ENCODE data around the gene THSD7A.

Gene THSD7A

DNA sequence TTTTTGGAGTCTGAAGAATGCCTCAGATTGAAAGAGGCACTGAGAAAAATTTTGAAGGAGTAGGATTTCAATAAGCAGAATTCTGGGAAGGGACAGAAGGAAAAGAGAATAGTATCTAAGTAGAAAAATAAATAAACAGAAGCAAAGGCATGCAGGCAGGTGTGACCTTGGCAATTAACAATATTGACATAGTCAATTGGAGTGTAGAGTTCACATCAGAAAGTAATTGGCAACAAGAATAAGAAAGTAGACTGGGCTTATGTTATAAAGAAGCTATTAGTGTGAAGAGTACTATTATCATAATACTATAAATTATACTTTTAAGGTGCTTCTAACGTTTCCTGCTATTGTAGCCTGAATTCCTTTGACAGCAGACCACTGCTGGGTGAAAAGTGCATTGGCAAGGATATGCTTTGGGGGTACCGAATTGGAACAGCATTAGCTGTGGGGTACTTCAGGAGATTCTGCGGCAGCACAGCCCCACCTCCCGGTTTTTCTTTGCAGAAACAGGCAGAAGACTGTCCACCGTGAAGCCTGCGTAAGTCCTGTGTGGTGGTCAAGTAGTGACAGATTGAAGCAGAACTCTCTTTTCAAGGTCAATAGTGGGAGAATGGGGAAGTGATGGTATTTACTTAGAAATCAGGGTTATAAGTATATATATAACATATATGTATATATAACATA, 357.0 kb downstream of the THSD7A start:
- H3K36me3 ChIP-seq (ENCODE audit: control insufficient read depth in 1 of 2, insufficient read depth in 2 of 2, low read length in 2 of 2): no peaks in the 10 kb centered on the region
- H3K4me1 ChIP-seq (ENCODE audit: control insufficient read depth in 1 of 2, insufficient read depth in 2 of 2, low read length in 2 of 2): no peaks in the 10 kb centered on the region
- H3K9me3 ChIP-seq (ENCODE audit: insufficient read depth, low read depth, low read length): no peaks in the 10 kb centered on the region
- H4K8ac ChIP-seq (ENCODE audit: low read depth, low read length): no peak overlapping the region
- no peak overlapping the region for H3K23ac ChIP-seq (ENCODE audit: low read length)
- H3K79me1 ChIP-seq (ENCODE audit: low read length): no peaks in the 10 kb centered on the region
- no CpG with 5 or more reads among the region's 6 CpGs for WGBS (ENCODE audit: extremely low coverage, insufficient coverage, insufficient read length)
- no peak overlapping the region for H2BK5ac ChIP-seq (ENCODE audit: low read depth, low read length, poor library complexity)
- no peak overlapping the region for H4K91ac ChIP-seq (ENCODE audit: low read depth, low read length)
- H2BK12ac ChIP-seq (ENCODE audit: low read length): no peak overlapping the region
- no peak overlapping the region for H3K4me2 ChIP-seq (ENCODE audit: low read length)
- H3K14ac ChIP-seq (ENCODE audit: low read length): no peak overlapping the region
- no peak overlapping the region for H2AK5ac ChIP-seq (ENCODE audit: low read length)
- H3K27ac ChIP-seq (ENCODE audit: low read depth, low read length): no peak overlapping the region
- H3K18ac ChIP-seq (ENCODE audit: low read length): no peak overlapping the region
- H3K9ac ChIP-seq (ENCODE audit: low read length): no peak overlapping the region
- no peak overlapping the region for H3K4me3 ChIP-seq (ENCODE audit: low read depth, low read length)
- H3K79me2 ChIP-seq (ENCODE audit: control insufficient read depth, insufficient read depth, low read length, poor library complexity): no peaks in the 10 kb centered on the region
- H4K12ac ChIP-seq (ENCODE audit: low read depth, low read length): no peak overlapping the region
- H3K4ac ChIP-seq (ENCODE audit: low read depth, low read length): no peak overlapping the region
- no peak overlapping the region for H2BK120ac ChIP-seq (ENCODE audit: insufficient read depth, low read length, poor library complexity)
- no peak overlapping the region for H2AFZ ChIP-seq (ENCODE audit: insufficient read depth, low read length, poor library complexity)
- no peaks in the 10 kb centered on the region for H3K27me3 ChIP-seq (ENCODE audit: insufficient read depth, low read length)
- DNase-seq: no peak

GRCh38 chr7:11473807-11474424, 358.1 kb downstream of the THSD7A start:
- Histone ChIP-seq H3K36me3 (ENCODE audit: control insufficient read depth in 1 of 2, insufficient read depth in 2 of 2, low read length in 2 of 2) (no peaks in the 10 kb centered on the region), H3K4me1 (ENCODE audit: control insufficient read depth in 1 of 2, insufficient read depth in 2 of 2, low read length in 2 of 2) (no peaks in the 10 kb centered on the region), H3K79me1 (ENCODE audit: low read length) (no peaks in the 10 kb centered on the region), H2BK5ac (ENCODE audit: low read depth, low read length, poor library complexity) (no peak overlapping the region), H3K14ac (ENCODE audit: low read length) (no peak overlapping the region), H3K4me3 (ENCODE audit: low read depth, low read length) (no peak overlapping the region), H3K27me3 (ENCODE audit: insufficient read depth, low read length) (no peaks in the 10 kb centered on the region), H4K12ac (ENCODE audit: low read depth, low read length) (no peak overlapping the region), H3K4me2 (ENCODE audit: low read length) (no peak overlapping the region), H3K18ac (ENCODE audit: low read length) (no peak overlapping the region), H2AK5ac (ENCODE audit: low read length) (no peak overlapping the region), H2BK120ac (ENCODE audit: insufficient read depth, low read length, poor library complexity) (no peak overlapping the region), H2AFZ (ENCODE audit: insufficient read depth, low read length, poor library complexity) (no peak overlapping the region), H3K9me3 (ENCODE audit: insufficient read depth, low read depth, low read length) (no peaks in the 10 kb centered on the region), H2BK12ac (ENCODE audit: low read length) (no peak overlapping the region), H3K27ac (ENCODE audit: low read depth, low read length) (no peak overlapping the region), H3K23ac (ENCODE audit: low read length) (no peak overlapping the region), H3K4ac (ENCODE audit: low read depth, low read length) (no peak overlapping the region), H3K79me2 (ENCODE audit: control insufficient read depth, insufficient read depth, low read length, poor library complexity) (no peaks in the 10 kb centered on the region), H4K91ac (ENCODE audit: low read depth, low read length) (no peak overlapping the region), H4K8ac (ENCODE audit: low read depth, low read length) (no peak overlapping the region), H3K9ac (ENCODE audit: low read length) (no peak overlapping the region)
- WGBS (ENCODE audit: extremely low coverage, insufficient coverage, insufficient read length): no CpG with 5 or more reads among the region's 8 CpGs
- no peak for DNase-seq

DNA sequence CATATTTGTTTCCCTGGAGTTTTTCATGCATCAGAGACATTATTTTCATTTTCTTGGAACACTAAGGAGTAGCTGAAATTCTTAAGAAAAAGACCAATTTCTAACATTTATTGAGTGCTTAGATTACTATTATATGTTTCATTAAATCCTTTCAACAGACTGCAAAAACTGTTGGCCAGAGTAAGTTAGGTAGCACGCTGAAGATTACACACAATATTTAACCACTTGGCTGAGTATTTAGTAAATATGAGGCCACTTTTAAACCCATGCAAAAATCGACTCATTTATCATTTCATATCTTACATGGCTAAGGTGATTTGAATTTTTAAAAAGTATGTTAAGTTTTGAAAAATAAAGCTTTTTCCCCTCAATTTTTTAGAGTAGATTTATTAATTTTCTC, 358.8 kb downstream of the THSD7A start:
- WGBS (ENCODE audit: extremely low coverage, insufficient coverage, insufficient read length): no CpG with 5 or more reads among the region's 2 CpGs
- no peak overlapping the region for H3K9ac ChIP-seq (ENCODE audit: low read length)
- no peaks in the 10 kb centered on the region for H3K27me3 ChIP-seq (ENCODE audit: insufficient read depth, low read length)
- no peaks in the 10 kb centered on the region for H3K79me2 ChIP-seq (ENCODE audit: control insufficient read depth, insufficient read depth, low read length, poor library complexity)
- no peak overlapping the region for H3K4me3 ChIP-seq (ENCODE audit: low read depth, low read length)
- H4K91ac ChIP-seq (ENCODE audit: low read depth, low read length): no peak overlapping the region
- H2BK5ac ChIP-seq (ENCODE audit: low read depth, low read length, poor library complexity): no peak overlapping the region
- H4K8ac ChIP-seq (ENCODE audit: low read depth, low read length): no peak overlapping the region
- H3K18ac ChIP-seq (ENCODE audit: low read length): no peak overlapping the region
- no peaks in the 10 kb centered on the region for H3K4me1 ChIP-seq (ENCODE audit: control insufficient read depth in 1 of 2, insufficient read depth in 2 of 2, low read length in 2 of 2)
- H3K9me3 ChIP-seq (ENCODE audit: insufficient read depth, low read depth, low read length): no peaks in the 10 kb centered on the region
- no peak overlapping the region for H2BK12ac ChIP-seq (ENCODE audit: low read length)
- no peak overlapping the region for H3K27ac ChIP-seq (ENCODE audit: low read depth, low read length)
- no peak overlapping the region for H3K4ac ChIP-seq (ENCODE audit: low read depth, low read length)
- no peak overlapping the region for H3K14ac ChIP-seq (ENCODE audit: low read length)
- no peak overlapping the region for H3K23ac ChIP-seq (ENCODE audit: low read length)
- H3K4me2 ChIP-seq (ENCODE audit: low read length): no peak overlapping the region
- H2AK5ac ChIP-seq (ENCODE audit: low read length): no peak overlapping the region
- no peaks in the 10 kb centered on the region for H3K79me1 ChIP-seq (ENCODE audit: low read length)
- no peak for DNase-seq
- no peak overlapping the region for H2BK120ac ChIP-seq (ENCODE audit: insufficient read depth, low read length, poor library complexity)
- no peaks in the 10 kb centered on the region for H3K36me3 ChIP-seq (ENCODE audit: control insufficient read depth in 1 of 2, insufficient read depth in 2 of 2, low read length in 2 of 2)
- no peak overlapping the region for H2AFZ ChIP-seq (ENCODE audit: insufficient read depth, low read length, poor library complexity)
- H4K12ac ChIP-seq (ENCODE audit: low read depth, low read length): no peak overlapping the region

DNA sequence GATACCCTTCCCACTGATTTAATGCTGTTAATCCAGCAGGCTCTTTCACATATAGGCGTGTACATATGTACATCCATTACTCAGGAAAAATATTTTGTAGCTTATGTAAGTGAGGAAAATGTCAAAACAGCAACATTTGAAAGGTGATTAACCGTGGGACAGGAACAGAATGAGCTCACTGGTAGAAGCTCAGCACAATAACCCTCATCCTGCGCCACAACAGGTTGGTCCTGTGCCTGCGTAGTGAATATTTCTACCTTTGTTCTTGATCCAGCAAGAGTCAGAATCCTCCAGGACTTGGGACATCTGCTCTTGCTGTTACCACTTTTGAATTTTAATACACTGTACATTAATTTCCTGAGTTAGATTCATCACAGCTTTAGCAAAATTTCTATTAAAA, 359.4 kb downstream of the THSD7A start:
- WGBS (ENCODE audit: extremely low coverage, insufficient coverage, insufficient read length): no CpG with 5 or more reads among the region's 4 CpGs
- Histone ChIP-seq H4K12ac (ENCODE audit: low read depth, low read length) (no peak overlapping the region), H3K79me1 (ENCODE audit: low read length) (no peaks in the 10 kb centered on the region), H3K23ac (ENCODE audit: low read length) (no peak overlapping the region), H2AFZ (ENCODE audit: insufficient read depth, low read length, poor library complexity) (no peak overlapping the region), H3K9ac (ENCODE audit: low read length) (no peak overlapping the region), H3K36me3 (ENCODE audit: control insufficient read depth in 1 of 2, insufficient read depth in 2 of 2, low read length in 2 of 2) (no peaks in the 10 kb centered on the region), H3K4me1 (ENCODE audit: control insufficient read depth in 1 of 2, insufficient read depth in 2 of 2, low read length in 2 of 2) (no peaks in the 10 kb centered on the region), H3K18ac (ENCODE audit: low read length) (no peak overlapping the region), H2BK5ac (ENCODE audit: low read depth, low read length, poor library complexity) (no peak overlapping the region), H2BK12ac (ENCODE audit: low read length) (no peak overlapping the region), H3K79me2 (ENCODE audit: control insufficient read depth, insufficient read depth, low read length, poor library complexity) (no peaks in the 10 kb centered on the region), H2BK120ac (ENCODE audit: insufficient read depth, low read length, poor library complexity) (no peak overlapping the region), H4K91ac (ENCODE audit: low read depth, low read length) (no peak overlapping the region), H3K4me3 (ENCODE audit: low read depth, low read length) (no peak overlapping the region), H3K4ac (ENCODE audit: low read depth, low read length) (no peak overlapping the region), H2AK5ac (ENCODE audit: low read length) (no peak overlapping the region), H3K4me2 (ENCODE audit: low read length) (no peak overlapping the region), H3K14ac (ENCODE audit: low read length) (no peak overlapping the region), H4K8ac (ENCODE audit: low read depth, low read length) (no peak overlapping the region), H3K27ac (ENCODE audit: low read depth, low read length) (no peak overlapping the region), H3K9me3 (ENCODE audit: insufficient read depth, low read depth, low read length) (no peaks in the 10 kb centered on the region), H3K27me3 (ENCODE audit: insufficient read depth, low read length) (no peaks in the 10 kb centered on the region)
- peak in 1 of 2 donors; percentile 23 for DNase-seq

Measured in trophoblast cell (in vitro differentiated cells and primary cell).